Memory B cell (primary cell): ENCODE results near the gene POLE2.

Source experiments
- ATAC-seq: fragments of 150-1000 bp; cut with Tn5 transposase; 2 replicates; pipeline ENCODE4 v1.10.0; 2021; ENCODE audit warnings: low read depth, mild to moderate bottlenecking, moderate library complexity
- DNase-seq, 2 donors: peaks; one replicate each; pipeline ENCODE4 v3.0.0; 2022; ENCODE audit warnings: low spot score in 2 of 2
- H3K27ac Mint-ChIP-seq: one replicate; pipeline ENCODE4 v1.8.0; 2022; ENCODE audit warnings: mild to moderate bottlenecking, moderate library complexity, mixed read lengths
- H3K27me3 Mint-ChIP-seq: one replicate; pipeline ENCODE4 v1.8.0; 2022; ENCODE audit warnings: mixed read lengths
- H3K36me3 Mint-ChIP-seq: one replicate; pipeline ENCODE4 v1.8.0; 2022; ENCODE audit warnings: mild to moderate bottlenecking, mixed read lengths
- H3K4me1 Mint-ChIP-seq: one replicate; pipeline ENCODE4 v1.8.0; 2022; ENCODE audit warnings: mixed read lengths
- H3K4me3 Mint-ChIP-seq: one replicate; pipeline ENCODE4 v1.8.0; 2022; ENCODE audit warnings: mild to moderate bottlenecking, moderate library complexity, mixed read lengths
- H3K9me3 Mint-ChIP-seq: one replicate; pipeline ENCODE4 v1.8.0; 2022; ENCODE audit warnings: mixed read lengths

POLE2 gene

DNA sequence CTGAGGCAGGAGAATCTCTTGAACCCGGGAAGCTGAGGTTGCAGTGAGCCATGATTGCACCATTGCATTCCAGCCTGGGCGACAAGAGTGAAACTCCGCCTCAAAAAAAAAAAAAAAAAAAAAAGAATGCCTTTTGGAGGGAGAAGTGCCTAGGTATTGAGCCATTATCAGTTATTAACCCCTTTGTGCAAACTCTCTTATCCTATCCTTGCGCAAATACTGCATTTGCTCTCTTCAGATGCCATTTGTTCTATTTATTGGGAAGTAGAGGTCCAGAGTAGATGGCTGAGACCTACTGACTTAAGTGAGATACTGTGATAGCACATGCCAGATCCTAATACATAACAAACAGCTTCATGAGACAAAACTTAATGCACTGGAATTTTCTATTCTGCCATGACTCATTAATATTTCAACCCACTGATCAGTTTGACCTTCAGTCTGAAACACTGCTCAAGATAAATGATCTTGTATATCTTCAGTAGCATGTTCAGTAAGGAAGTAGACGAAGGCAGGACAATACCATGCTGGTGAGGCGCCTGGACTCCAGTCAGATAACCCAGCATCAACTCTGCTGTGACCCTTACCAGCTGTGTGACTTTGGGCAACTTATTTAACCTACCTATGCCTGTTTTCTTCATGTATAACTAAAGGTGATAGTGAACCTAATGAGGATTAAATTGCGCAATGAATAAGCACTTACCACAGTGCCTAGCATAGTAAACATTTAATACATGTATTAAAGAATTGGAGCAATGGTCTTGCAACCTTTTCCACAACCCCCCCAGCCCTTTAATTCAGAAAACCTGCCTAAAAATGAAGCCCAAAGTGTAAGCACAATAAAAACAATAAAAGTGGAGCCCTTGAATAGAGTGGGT lies 47.2 kb downstream of the POLE2 start:
- DNase-seq (no peak), ATAC-seq (no peak)
- Mint-ChIP-seq H3K36me3 (peaks cover 14% of the 10 kb centered on the region), H3K4me1 (peaks cover 30% of the 10 kb centered on the region), H3K4me3 (no peak overlapping the region), H3K27me3 (no peaks in the 10 kb centered on the region), H3K27ac (peak overlapping the region; percentile 58), H3K9me3 (no peaks in the 10 kb centered on the region)

GRCh38 chr14:49637534-49638078 lies 50.4 kb downstream of the POLE2 start:
- H3K4me1 Mint-ChIP-seq: peaks cover 38% of the 10 kb centered on the region
- H3K9me3 Mint-ChIP-seq: no peaks in the 10 kb centered on the region
- DNase-seq (no peak), ATAC-seq (no peak)
- H3K4me3 Mint-ChIP-seq: no peak overlapping the region
- H3K27ac Mint-ChIP-seq: peak overlapping the region; percentile 98
- peaks cover 14% of the 10 kb centered on the region for H3K36me3 Mint-ChIP-seq
- H3K27me3 Mint-ChIP-seq: no peaks in the 10 kb centered on the region

- Mint-ChIP-seq H3K36me3 (peaks cover 13% of the 10 kb centered on the region), H3K4me1 (peaks cover 31% of the 10 kb centered on the region), H3K9me3 (no peaks in the 10 kb centered on the region), H3K27me3 (no peaks in the 10 kb centered on the region), H3K4me3 (peak overlapping the region; percentile 52), H3K27ac (peak overlapping the region; percentile 98)
- no peak for ATAC-seq
- DNase-seq: no peak
Measured at GRCh38 chr14:49636866-49637265, 51.1 kb downstream of the POLE2 start.

GRCh38 chr14:49634547-49635334 lies 53.3 kb downstream of the POLE2 start, which contains the start of gene DNAAF2:
TSS of gene DNAAF2 (minus strand) at chr14:49635244. CDS start at chr14:49635149, 95 bp downstream.
- ATAC-seq (peak; percentile 47), DNase-seq (peak; percentile 72 to 80)
- Mint-ChIP-seq H3K27me3 (no peaks in the 10 kb centered on the region), H3K4me1 (peaks cover 28% of the 10 kb centered on the region), H3K36me3 (peaks cover 13% of the 10 kb centered on the region), H3K9me3 (no peaks in the 10 kb centered on the region), H3K4me3 (peak within 1 kb of the TSS; percentile 95), H3K27ac (peak within 1 kb of the TSS; percentile 98)

GRCh38 chr14:49633640-49634546 lies 54.1 kb downstream of the POLE2 start:
- ATAC-seq: peak; percentile 74
- peak; percentile 91 to 94 for DNase-seq
- H3K9me3 Mint-ChIP-seq: no peaks in the 10 kb centered on the region
- peaks cover 12% of the 10 kb centered on the region for H3K36me3 Mint-ChIP-seq
- no peaks in the 10 kb centered on the region for H3K27me3 Mint-ChIP-seq
- peaks cover 28% of the 10 kb centered on the region for H3K4me1 Mint-ChIP-seq
- H3K4me3 Mint-ChIP-seq: peak overlapping the region; percentile 95
- H3K27ac Mint-ChIP-seq: peak overlapping the region; percentile 98

GRCh38 chr14:49623941-49624839 lies 63.8 kb downstream of the POLE2 start:
- DNase-seq: no peak
- ATAC-seq: no peak
- peaks cover 4% of the 10 kb centered on the region for H3K36me3 Mint-ChIP-seq
- H3K27ac Mint-ChIP-seq: peak overlapping the region; percentile 73
- peaks cover 10% of the 10 kb centered on the region for H3K4me1 Mint-ChIP-seq
- no peaks in the 10 kb centered on the region for H3K9me3 Mint-ChIP-seq
- H3K27me3 Mint-ChIP-seq: no peaks in the 10 kb centered on the region
- peak overlapping the region; percentile 51 for H3K4me3 Mint-ChIP-seq

DNA sequence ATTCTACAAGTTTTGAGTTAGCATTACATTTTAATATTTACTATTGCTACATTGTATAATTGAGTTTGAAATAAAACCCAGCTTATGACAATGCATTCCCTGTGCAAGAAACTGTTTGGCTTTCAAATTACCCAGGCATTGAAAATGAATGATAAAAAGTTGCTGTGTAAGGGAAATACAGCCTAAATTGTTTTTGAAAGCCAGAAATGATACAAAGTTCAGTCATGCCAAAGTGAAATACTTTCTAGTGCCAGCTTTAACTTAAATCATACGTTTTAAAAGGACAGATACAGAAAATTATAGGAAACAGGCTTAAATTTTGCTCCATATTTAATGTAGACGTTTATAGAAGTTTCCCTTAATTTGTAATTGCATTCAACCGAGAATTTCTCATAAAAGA lies 64.6 kb downstream of the POLE2 start:
- no peak for ATAC-seq
- peak overlapping the region; percentile 73 for H3K27ac Mint-ChIP-seq
- H3K4me1 Mint-ChIP-seq: peaks cover 15% of the 10 kb centered on the region
- H3K4me3 Mint-ChIP-seq: peak overlapping the region; percentile 51
- no peaks in the 10 kb centered on the region for H3K9me3 Mint-ChIP-seq
- H3K36me3 Mint-ChIP-seq: peaks cover 8% of the 10 kb centered on the region
- no peak for DNase-seq
- no peaks in the 10 kb centered on the region for H3K27me3 Mint-ChIP-seq

DNA sequence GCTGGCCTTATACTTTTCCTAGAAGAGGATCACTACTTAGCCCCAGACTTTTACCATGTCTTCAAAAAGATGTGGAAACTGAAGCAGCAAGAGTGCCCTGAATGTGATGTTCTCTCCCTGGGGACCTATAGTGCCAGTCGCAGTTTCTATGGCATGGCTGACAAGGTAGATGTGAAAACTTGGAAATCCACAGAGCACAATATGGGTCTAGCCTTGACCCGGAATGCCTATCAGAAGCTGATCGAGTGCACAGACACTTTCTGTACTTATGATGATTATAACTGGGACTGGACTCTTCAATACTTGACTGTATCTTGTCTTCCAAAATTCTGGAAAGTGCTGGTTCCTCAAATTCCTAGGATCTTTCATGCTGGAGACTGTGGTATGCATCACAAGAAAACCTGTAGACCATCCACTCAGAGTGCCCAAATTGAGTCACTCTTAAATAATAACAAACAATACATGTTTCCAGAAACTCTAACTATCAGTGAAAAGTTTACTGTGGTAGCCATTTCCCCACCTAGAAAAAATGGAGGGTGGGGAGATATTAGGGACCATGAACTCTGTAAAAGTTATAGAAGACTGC lies 65.9 kb downstream of the POLE2 start:
- peaks cover 14% of the 10 kb centered on the region for H3K36me3 Mint-ChIP-seq

GRCh38 chr14:49621114-49621881 lies 66.7 kb downstream of the POLE2 start:
- DNase-seq (no peak), ATAC-seq (peak; percentile 30)
- peak overlapping the region; percentile 91 for H3K4me3 Mint-ChIP-seq
- H3K36me3 Mint-ChIP-seq: peaks cover 12% of the 10 kb centered on the region
- no peaks in the 10 kb centered on the region for H3K27me3 Mint-ChIP-seq
- peaks cover 22% of the 10 kb centered on the region for H3K4me1 Mint-ChIP-seq
- no peaks in the 10 kb centered on the region for H3K9me3 Mint-ChIP-seq
- H3K27ac Mint-ChIP-seq: peak overlapping the region; percentile 96

More for the DNA sequence above, 65.9 kb downstream of the POLE2 start:
- H3K27ac Mint-ChIP-seq: peak overlapping the region; percentile 96
- DNase-seq (no peak), ATAC-seq (no peak)
- peak overlapping the region; percentile 91 for H3K4me3 Mint-ChIP-seq
- no peaks in the 10 kb centered on the region for H3K27me3 Mint-ChIP-seq
- H3K9me3 Mint-ChIP-seq: no peaks in the 10 kb centered on the region
- H3K4me1 Mint-ChIP-seq: peaks cover 22% of the 10 kb centered on the region

GRCh38 chr14:49620182-49621113 lies 67.6 kb downstream of the POLE2 start, which contains the start of the genes MGAT2 and RPL36AL:
TSS of gene MGAT2 (plus strand) at chr14:49620799. CDS start at chr14:49621269, 470 bp downstream.
TSS of gene RPL36AL (minus strand) at chr14:49620626. CDS start at chr14:49619104, 1,522 bp downstream.
- peak within 1 kb of the TSS; percentile 96 for H3K27ac Mint-ChIP-seq
- peaks cover 12% of the 10 kb centered on the region for H3K36me3 Mint-ChIP-seq
- DNase-seq (peak; percentile 90 to 92), ATAC-seq (peak; percentile 84)
- peaks cover 22% of the 10 kb centered on the region for H3K4me1 Mint-ChIP-seq
- H3K27me3 Mint-ChIP-seq: no peaks in the 10 kb centered on the region
- peak within 1 kb of the TSS; percentile 91 for H3K4me3 Mint-ChIP-seq
- H3K9me3 Mint-ChIP-seq: no peaks in the 10 kb centered on the region

GRCh38 chr14:49619730-49620129 lies 68.3 kb downstream of the POLE2 start:
- DNase-seq: no peak
- Mint-ChIP-seq H3K36me3 (peaks cover 12% of the 10 kb centered on the region), H3K4me3 (peak overlapping the region; percentile 91), H3K27me3 (no peaks in the 10 kb centered on the region), H3K4me1 (peaks cover 22% of the 10 kb centered on the region), H3K27ac (peak overlapping the region; percentile 96), H3K9me3 (no peaks in the 10 kb centered on the region)
- no peak for ATAC-seq
